Liver (tissue), 3 donors: ENCODE results near the gene EMSY.

ENCODE experiments used
- CTCF ChIP-seq: fragments of 150-350 bp; IDR thresholded peaks from 2 replicates; pipeline ENCODE4 v1.5.1; 2017; ENCODE audit warnings: improper control_type of control experiment, low read depth, low read length; ENCODE audit not compliant: missing input control
- EGR1 ChIP-seq, 2 donors: IDR thresholded peaks; 2 replicates each; pipeline ENCODE4 v1.6.1; 2016 to 2018; ENCODE audit warnings: antibody characterized with exemption in 2 of 2, low read depth in 2 of 2
- GABPA ChIP-seq, 2 donors: IDR thresholded peaks in 1 of 2; conservative IDR thresholded peaks in 1 of 2; 2 replicates each; pipeline ENCODE4 v1.6.1; 2016; ENCODE audit warnings: antibody characterized with exemption in 2 of 2, mild to moderate bottlenecking in 1 of 2, moderate library complexity in 1 of 2
- RAD21 ChIP-seq, 2 donors: IDR thresholded peaks; 2 replicates each; pipeline ENCODE4 v1.6.1; 2016; ENCODE audit warnings: antibody characterized with exemption in 2 of 2, mild to moderate bottlenecking in 2 of 2
- REST ChIP-seq: IDR thresholded peaks from 2 replicates; pipeline ENCODE4 v1.6.1; 2016; ENCODE audit warnings: antibody characterized with exemption, mild to moderate bottlenecking
- SP1 ChIP-seq: IDR thresholded peaks from 2 replicates; pipeline ENCODE4 v1.6.1; 2018; ENCODE audit warnings: antibody characterized with exemption, mild to moderate bottlenecking
- TAF1 ChIP-seq: conservative IDR thresholded peaks from 2 replicates; pipeline ENCODE4 v1.6.1; 2016; ENCODE audit warnings: antibody characterized with exemption, mild to moderate bottlenecking
- YY1 ChIP-seq: IDR thresholded peaks from 2 replicates; pipeline ENCODE4 v1.6.1; 2016; ENCODE audit warnings: antibody characterized with exemption, mild to moderate bottlenecking
- TF ChIP-seq, protein P1 (sequence below): IDR thresholded peaks from 2 replicates; pipeline ENCODE4 v1.6.1; 2016; ENCODE audit warnings: antibody characterized with exemption
- TF ChIP-seq, protein P2 (sequence below): IDR thresholded peaks from 2 replicates; pipeline ENCODE4 v1.6.1; 2016; ENCODE audit warnings: antibody characterized with exemption
- donor health status: healthy.
- donor health status: healthy.

DNA sequence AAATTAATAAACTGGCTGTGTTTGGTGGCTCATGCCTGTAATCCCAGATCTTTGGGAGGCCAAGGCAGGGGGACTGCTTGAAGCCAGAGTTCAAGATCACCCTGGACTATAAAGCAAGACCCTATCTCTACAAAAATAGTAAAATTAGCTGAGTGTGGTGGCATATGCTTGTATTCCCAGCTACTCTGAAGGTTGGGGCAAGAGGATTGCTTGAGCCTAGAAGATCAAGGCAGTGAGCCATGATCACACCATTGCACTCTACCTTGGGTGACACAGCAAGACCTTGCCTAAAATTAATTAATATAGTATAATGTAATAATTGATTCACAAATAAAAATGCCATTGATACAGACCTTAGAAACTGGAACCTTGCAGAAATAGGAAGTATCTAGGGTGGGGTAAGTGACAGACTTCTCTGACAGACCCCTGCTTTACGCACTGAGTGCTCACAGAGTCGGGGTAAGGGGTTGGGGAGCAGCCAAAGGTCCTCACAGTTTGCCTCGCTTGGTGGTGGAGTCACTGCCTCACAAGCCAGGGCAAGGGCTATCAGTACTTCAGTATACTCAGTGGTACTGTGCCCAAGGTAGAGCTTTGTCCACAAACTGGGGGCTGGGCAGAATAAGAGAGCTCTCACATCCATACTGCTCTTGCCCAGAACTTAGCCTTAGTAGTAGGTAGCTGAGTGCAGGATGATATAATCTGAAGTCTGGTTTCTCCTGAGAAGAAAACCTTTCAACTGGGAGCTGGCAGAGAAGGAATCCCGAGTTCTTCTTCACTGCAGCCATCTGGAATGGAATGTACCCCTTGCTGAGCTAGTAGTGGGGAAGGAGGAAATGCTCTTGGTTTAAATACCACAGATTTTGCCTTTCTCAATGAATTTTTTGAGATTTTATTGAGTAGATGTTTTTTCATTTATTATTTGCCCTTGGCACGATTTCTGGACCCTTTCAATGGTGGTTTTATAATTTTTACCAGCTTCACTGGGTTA lies 65.5 kb downstream of the EMSY start:
- TF ChIP-seq EGR1 (IDR thresholded peaks at IDR 0.05; ENCODE audit: low read depth in 2 of 2) = no peak
- TF ChIP-seq TAF1 = no peak
- TF ChIP-seq CTCF = no peak
- TF ChIP-seq RAD21 (IDR thresholded peaks at IDR 0.05) = no peak
- TF ChIP-seq SP1 = no peak
- TF ChIP-seq, protein P1, sequence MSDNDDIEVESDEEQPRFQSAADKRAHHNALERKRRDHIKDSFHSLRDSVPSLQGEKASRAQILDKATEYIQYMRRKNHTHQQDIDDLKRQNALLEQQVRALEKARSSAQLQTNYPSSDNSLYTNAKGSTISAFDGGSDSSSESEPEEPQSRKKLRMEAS = no peak
- no peak for TF ChIP-seq GABPA (IDR thresholded peaks at IDR 0.05 in 1 of 2, conservative IDR thresholded peaks at IDR 0.05 in 1 of 2)
- TF ChIP-seq YY1 = no peak
- TF ChIP-seq REST = no peak
- TF ChIP-seq, protein P2, sequence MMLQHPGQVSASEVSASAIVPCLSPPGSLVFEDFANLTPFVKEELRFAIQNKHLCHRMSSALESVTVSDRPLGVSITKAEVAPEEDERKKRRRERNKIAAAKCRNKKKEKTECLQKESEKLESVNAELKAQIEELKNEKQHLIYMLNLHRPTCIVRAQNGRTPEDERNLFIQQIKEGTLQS = no peak
